Activated naive CD4-positive, alpha-beta T cell (primary cell): ENCODE results near the gene RABGGTA.

Experiments used
- DNase-seq, 4 experiments: peaks; one replicate each; lab custom pipeline; 2025; lab: John Stamatoyannopoulos, UW

The RABGGTA gene

GRCh38 chr14:24279301-24280186, 8.1 kb upstream of the RABGGTA start:
- DNase-seq, result no peak

DNA sequence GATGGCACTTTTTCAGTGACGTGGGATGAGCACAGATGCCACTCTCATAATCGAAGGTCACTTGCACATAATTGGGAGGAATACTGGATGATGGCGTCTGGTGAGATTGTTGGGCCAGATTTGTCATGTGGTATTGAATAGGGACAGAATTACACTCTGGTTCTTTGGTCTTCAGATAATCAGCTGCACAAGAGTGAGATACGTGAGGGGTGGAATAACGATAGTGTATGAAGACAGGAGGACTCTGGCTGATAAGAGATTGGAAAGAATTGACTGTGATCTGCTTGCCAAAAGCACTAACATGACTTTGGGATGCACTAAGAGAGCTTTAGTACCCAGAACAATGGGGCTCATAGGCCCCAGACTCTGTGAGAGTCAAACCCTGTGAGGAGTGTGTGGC, 7.0 kb upstream of the RABGGTA start:
- no peak for DNase-seq

GRCh38 chr14:24277606-24278321, 6.4 kb upstream of the RABGGTA start:
- no peak for DNase-seq

- no peak for DNase-seq
Observed at GRCh38 chr14:24277071-24277470, 5.7 kb upstream of the RABGGTA start.

DNA sequence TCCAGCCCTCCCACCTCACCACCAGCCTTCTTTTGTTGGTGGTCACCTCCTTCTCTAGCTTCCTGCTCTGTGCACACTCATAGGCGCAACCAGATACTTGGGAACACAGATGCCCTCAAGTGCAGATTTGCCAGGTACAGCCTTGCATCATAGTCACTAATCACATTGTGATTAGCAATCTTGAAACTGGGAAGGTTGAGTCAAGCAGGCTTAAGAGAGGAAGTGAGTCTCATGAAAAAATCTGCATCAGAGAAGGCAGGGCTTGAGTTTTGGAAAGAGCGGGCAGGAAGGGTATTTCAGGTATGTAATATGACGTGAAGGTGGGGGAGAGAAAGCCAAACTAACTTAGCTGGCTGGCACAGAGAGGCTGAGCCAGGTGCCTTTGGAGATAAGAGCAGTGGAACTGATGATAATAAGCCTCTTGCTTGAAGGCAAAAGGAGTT, 2.7 kb upstream of the RABGGTA start:
- DNase-seq, result no peak

- no peak for DNase-seq
Observed at GRCh38 chr14:24273422-24273998, 2.1 kb upstream of the RABGGTA start.

DNA sequence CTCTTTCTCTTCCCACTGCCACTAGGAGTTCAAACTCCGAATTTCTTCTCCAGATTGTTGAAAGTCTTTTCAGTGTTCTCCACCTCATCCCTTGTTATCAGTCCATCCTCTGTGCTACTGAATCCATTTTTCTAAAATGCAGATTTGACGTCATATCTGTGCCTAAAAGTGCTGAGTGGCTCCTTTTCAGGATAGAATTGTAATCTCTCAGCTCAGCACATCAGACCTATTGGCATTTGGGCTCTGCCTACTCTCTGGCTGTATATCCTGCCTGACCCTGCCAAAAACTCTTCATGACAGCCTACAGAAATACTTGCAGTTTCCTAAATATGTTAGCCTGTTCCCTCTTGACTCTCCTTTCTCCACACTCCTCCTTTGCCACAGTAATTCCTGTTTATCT, 1.1 kb upstream of the RABGGTA start:
- DNase-seq, result no peak

DNA sequence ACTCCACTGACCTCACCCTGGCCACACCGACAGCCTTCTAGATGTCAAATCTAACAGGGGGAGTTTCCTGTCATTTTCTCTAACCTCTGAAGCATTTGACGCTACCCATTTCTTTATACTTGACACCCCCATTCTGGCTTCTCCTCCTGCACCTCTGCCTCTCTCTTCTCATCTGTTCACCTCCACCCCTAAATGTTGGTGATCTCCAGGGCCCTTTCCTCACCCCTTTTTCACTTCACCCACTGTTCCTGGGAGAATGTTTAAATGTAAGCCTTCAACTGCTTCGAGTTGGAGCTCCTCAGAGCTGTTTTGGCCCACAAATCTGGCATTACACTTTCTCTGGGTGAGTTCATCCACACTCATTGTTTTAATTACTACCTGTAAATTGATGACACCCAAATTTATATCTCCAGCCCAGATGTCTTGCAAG, 452 bp upstream of the RABGGTA start:
- no peak for DNase-seq

GRCh38 chr14:24270537-24271133, 762 bp downstream of the RABGGTA start:
- no peak for DNase-seq

GRCh38 chr14:24269910-24270536, 1.4 kb downstream of the RABGGTA start:
- DNase-seq, result no peak

DNA sequence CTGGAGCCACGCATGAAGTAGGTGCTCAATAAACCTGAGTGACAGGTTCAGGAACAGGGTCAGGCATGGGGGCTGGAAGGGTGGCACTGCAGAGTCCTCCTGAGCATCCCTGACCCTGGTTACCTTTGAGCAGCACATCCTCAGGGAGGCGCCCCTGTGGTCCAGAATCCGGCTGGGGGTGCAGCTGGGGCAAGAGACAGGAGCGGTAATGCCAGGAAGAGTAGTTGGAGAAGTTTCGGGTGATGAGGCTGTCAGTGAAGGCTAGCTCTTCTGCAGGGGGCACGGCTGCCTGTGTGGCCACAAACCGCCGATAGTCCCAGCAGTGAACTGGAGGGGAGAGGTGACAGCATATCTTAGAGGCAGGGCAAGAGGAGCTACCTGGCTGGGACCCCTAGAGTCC, 2.0 kb downstream of the RABGGTA start:
- no peak for DNase-seq

DNA sequence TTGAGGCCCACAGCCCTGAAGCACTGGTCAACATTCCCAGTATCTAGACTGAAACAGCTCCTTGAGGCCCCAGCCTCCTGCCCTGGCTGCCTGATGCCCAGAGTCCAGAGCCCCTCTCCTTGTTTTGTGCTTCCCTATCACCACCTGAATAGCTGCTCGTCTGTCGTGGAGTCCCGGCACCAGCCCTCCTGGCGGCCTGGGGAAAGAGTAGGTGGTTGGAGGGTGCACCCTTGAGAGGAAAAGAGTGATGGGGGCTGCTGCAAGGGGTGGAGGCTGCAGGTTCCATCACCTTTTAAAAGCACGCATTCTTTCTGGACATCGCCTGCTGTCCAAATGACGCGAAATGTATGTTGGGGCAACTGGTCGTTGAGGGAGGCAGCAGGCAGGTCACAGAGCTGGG, 3.2 kb downstream of the RABGGTA start:
- no peak for DNase-seq

- DNase-seq, result no peak
Observed at GRCh38 chr14:24267516-24267915, 3.9 kb downstream of the RABGGTA start.

DNA sequence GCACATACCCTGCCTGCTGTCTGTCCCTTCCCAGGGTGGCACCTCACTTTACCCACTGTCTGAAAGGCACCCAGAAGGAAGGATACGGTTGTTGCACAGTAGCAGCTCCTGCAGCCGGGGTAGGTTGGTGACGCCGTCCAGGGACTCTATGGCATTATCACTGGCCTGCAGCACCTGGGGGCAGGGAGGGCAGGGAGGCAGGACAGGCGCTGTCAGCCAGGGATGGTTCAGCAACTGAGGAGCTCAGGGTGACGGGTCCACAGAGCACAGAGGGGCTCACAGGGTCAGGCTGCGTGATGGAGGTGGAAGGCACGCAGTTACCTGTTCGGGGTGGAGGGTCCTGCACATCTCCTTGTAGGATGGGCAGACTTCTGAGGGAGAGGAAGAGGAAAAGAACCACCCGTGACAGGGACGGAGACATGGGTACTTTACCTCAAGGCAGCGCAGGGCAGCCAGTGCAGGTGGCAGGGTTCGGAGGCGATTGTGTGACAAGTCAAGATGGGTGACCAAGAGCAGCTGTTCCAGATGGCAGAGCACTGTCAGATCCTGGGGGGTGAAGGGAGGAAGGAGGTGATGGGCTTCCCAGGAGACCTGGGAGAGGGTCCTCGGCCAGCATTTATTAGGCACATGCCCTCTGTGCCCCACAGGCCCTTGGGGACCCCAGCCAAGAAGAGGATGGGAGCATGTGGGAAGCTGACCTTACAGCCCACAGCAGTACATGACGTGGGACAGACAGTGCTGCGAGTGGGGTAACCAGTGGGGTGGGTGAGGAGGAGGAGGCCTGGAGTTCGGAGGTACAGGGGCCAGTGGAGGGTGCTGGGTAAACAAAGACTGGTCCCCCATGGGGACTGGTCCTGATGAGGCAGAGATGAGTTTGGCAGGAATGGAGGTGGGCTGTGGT, 4.8 kb downstream of the RABGGTA start:
- no peak for DNase-seq

DNA sequence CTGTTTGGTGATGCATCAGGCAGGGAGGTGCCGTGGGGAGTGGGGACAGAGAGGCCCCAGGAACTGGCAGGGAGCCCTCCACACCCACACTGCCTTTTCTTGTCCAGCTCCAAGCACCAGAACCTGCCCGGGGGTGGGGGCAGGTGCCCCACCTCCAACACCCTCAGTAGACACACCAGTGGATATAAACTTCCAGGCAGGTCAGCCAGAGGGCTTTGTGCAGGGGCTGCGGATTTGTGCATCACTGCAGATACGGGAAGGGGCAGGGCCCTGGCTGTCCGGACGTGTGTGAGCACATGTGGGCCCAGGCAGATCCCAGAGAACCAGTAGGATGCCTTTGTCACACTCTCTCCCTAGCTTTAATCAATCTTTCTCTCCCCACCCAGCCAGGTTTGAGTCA, 7.1 kb downstream of the RABGGTA start:
- DNase-seq, result no peak

GRCh38 chr14:24263848-24264247, 7.5 kb downstream of the RABGGTA start:
- no peak for DNase-seq

DNA sequence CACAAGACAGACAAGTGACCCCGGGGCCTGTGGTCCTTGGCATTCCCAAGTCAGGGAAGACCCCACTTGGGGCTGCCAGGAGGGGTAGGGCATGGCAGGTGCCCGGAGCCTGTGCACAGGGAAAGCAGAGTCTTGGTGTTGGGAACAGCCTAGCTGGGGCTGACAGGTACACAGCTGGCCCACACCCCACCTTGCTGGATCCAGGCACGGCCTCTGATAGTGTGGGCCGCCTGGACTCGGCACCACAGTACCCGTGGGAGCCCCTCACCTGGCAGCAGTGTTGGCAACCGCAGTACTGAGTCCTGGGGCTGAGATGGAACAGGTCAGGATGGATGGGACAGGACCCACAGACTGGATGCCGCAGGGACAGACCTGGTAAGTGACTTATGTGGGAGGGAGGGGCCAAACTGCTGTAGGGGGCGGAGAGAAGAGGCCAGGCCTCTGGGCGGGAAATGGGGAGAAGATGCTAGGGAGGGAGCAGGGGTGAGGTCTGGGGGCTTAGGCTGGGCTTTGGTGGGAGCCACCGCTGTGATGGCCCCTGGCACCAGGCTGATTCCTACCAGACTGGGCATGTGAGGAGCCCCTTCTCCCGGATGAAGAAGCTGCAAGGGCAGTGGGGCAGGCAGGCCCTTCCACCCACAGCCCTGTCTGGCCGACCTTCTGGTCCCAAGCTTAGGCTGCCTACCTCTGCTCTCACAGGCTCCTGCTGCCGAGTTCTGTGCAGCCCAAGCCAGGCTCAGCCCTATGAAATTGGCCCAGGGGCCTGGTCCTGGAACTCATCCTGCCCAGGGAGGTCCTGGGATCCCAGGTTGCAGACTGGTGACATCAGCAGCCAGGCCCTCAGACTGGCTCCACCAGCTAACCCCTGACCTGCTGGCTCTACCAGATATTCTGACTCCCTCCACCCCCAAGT, 8.3 kb downstream of the RABGGTA start, which contains the start of gene TGM1:
TSS of gene TGM1 (minus strand) at position 357 of the 913 bp plus-strand sequence. CDS start 825 bp downstream, outside the sequence.
- no peak for DNase-seq

DNA sequence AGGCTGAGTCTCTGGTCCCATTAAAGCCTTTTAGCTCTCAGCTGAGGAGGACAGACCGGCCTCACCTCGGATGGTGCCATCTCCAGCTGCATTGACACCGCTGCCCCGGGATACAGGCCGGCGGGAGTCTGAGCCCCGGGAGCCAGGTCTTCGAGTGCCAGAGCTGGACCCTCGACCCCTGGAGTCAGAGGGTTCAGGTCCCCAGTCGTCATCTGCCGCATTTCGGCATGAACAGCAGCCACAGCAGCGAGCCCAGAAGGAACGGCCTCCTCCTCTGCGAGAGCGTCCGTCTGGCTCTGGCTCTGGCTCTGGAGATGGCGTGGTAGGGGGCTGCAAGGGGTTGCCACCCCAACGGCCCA, 9.4 kb downstream of the RABGGTA start:
- no peak for DNase-seq

DNA sequence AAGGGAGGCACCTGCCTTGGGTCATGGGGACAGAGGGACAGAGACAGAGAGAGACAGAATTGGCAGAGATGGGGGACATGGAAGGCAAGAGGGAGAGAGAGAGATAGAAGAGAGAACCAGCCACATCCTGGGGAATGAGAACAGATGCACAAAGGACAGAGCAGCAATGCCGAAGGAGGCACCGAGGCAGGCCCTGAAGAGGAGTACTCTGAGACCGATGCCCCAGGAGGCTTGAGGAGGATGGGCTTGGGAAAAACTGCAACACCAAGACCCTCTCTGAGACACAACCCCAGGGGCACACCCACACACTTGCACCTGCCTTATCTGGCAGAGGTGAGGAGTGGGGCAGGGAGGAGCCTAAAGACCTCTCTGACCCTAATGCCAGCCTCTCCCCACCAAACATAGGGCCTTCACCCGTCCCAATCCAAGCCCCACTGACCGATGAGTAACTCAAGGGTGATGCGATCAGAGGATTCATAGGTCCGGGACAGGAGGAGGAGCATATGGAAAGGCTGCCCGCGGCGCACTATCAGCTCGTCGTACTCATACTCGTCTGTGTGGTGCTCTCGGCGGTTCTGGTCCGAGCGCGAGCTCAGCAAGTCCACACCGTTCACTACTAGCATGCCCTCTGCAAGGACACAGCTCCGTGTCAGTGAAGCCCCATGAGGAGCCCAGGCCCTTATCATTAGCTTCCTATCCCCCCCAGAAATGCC, 10.0 kb downstream of the RABGGTA start:
- no peak for DNase-seq
